Right forelimb (tissue), 1 donor: ENCODE data around the gene LARGE1.
"Not testable (repeated sequence)": the region's sequence is repeated elsewhere in the genome, so short reads cannot be mapped to it uniquely, and the experiment has no call there.

Experiments
- DNase-seq: peaks from one replicate; pipeline ENCODE4 v3.0.0-alpha.2; 2018

LARGE1 gene

DNA sequence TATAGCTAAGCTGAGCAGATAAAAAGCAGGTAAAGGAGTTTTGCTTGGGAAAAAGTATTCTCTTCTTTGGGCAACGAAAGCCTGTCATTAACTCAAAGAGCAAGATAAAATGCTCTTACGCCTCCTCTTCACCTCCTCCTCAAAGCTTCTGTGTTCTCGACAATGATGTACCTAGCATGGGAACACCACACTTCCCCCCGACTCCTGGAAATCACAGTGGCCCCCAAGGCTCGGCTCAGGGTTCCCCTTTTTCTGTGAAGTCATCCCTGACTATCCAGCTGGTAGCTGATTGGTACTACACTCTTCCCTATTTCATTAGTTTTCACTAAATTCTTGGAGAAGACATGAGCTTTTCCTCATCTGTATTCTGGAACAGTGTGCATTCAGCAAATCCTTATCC lies 336.1 kb downstream of the LARGE1 start:
- DNase-seq, result no peak

DNA sequence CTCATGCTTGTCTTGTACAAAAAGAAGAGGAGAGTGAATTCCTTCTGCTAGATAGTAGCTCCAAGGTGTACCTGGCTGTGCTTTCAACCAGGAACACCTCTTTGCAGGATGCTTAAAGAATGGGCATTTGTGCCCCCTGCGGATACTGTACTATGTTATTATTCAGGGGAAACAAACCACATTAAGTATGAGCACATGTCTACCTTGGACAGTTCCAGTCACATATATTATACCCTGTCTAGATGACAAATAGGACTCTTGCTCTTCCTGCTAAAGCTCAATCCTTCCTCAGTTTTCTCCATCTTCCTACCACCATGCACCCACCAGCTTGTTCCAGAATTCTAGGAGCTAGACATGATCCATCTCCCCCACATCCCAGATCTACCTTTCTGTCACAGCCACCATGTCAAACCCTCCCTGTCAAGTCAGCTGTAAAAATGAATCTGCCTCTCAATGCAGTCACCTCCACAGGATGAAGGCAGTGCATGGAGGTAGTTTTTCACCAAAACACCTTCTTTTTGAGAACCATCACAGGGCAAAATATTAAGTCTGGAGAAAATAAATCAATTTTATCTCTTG lies 337.4 kb downstream of the LARGE1 start:
- no peak for DNase-seq

GRCh38 chr22:33580310-33580709 lies 340.0 kb downstream of the LARGE1 start:
- no peak for DNase-seq

DNA sequence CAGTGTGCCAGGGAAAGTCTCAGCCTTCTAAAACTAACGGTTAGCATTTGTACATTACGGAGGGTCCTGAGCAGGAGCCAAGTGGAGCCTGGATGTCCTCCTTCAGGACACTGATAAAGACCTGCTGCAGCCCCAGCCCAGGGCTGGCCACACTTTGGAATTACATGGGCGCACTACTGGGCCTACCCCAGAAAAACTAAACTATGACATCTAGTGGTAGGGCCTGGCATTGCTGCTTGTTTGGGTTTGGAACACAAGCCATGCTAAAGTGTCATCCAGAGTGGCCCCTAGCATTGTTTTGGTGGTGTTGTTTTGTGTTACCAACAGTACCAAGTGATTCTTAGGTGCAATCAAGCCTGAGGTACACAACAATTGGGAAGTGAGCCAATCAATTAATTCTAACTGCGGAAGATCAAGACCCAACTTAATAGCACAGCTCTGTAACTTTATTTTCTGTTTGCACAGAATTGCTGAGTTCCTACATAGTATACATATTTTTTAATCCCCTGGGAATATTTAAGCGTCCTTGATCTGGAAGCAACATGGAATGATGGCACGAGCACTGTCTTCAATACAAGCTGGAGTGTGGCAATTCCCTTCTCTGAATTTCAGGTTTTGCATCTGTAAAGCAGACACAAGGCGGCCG lies 340.7 kb downstream of the LARGE1 start:
- peak; percentile 56 for DNase-seq

- DNase-seq, result no peak
These were observed 341.5 kb downstream of the LARGE1 start for GRCh38 chr22:33578752-33579151.

- no peak for DNase-seq
These were observed 342.3 kb downstream of the LARGE1 start for GRCh38 chr22:33577862-33578411.

DNA sequence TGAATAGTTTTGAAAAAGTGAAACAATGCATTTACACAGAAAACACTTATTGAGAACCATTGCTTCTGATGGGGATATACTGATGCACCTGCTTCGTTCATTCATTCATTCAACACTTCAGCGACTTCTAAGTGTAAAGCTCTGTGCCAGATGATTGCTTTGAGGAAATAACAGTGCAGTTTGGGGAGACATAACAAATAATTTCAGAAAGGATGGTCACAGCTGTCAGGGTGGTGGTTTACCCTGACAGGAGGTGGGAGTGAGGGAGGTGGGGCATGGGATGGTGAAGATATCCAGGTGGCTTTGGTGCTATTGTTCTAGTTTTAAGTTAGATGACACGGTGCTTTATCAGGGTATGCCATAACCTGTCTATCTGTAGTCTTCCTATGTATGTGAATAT lies 344.1 kb downstream of the LARGE1 start:
- no peak for DNase-seq

- no peak for DNase-seq
These were observed 344.5 kb downstream of the LARGE1 start for GRCh38 chr22:33575771-33576170.

GRCh38 chr22:33575041-33575440 lies 345.2 kb downstream of the LARGE1 start:
- DNase-seq, result no peak

DNA sequence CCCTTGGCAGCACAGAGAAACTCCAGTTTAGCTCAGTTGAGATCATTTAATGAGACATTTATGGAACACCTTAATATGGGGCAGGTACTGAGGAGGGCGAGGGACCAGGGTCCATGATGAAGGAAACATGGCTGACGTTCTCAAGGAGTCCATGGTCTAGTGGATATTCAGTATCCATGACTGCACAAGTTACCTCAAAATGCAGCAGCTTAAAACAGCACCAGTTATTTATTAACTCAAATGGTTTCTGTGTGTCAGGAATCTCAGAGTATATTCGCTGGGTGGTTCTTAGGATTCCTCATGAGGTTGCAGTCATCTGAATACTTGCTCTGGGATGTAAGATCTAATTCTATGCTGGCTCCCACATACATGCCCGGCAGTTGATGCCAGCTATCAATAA lies 346.8 kb downstream of the LARGE1 start:
- DNase-seq, result no peak

- DNase-seq, result no peak
These were observed 348.2 kb downstream of the LARGE1 start for GRCh38 chr22:33572086-33572485.

DNA sequence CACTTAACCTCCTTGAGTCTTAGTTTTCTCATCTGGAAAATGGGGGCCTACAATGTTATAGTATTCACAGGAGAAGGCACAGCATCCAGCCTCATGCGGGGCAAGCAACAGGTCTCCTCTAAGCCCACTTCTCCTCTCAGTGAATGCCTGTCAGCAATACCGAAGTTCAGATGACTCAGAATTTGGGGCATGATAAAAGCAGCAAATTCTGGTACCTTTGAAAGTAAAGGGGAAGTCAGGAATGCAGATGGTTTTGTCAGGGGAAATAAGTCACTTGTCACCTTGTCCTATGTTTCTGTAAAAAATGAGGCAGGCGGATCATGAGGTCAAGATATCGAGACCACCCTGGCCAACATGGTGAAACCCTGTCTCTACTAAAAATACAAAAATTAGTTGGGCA lies 350.2 kb downstream of the LARGE1 start:
- DNase-seq, result no peak

DNA sequence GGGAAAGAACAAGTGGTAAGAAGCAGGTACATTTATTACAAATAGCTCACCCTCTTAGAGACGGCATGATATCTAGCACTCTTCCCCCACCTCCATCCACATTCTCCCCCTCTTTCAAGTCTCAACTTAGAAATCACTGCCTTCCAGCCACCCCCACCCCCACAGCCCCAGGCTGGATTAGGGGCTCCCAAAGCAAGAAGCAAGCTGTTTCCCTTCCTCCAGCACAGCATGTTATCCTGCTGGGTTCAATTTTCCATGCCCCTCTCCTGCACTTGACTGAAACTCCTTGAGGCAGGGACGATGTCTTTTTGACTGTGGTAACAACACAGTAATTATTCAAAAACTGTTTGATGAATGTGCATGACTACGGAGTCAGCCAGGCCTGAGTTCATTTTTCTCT lies 350.7 kb downstream of the LARGE1 start:
- DNase-seq, result no peak

DNA sequence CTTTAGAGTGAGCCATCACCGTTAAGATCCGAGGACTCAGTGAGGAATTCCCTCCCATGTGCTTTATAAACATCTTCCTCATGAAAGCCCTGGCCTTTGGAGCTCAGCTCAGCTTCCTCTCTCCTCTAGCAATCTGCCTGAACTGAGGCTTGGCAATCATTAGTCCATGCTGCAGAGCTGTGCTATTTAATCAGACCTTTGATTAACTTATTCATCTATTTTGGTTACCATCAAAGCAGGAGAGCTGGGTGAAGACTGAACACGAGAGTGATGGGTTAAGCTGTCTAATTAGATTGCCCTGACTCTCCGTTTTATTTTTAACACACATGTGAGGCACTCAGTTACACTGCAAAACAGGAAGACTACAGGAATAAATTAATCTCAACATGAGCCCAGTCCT lies 351.3 kb downstream of the LARGE1 start:
- no peak for DNase-seq

DNA sequence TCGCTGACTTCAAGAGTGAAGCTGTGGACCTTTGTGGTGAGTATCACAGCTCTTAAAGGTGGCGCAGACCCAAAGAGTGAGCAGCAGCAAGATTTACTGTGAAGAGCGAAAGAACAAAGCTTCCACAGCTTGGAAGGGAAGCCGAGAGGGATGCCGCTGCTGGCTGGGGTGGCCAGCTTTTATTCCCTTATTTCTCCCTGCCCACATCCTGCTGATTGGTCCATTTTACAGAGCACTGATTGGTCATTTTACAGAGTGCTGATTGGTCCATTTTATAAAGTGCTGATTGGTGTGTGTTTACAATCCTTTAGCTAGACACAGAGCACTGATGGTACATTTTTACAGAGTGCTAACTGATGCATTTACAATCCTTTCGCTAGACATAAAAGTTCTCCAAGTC lies 353.8 kb downstream of the LARGE1 start:
- DNase-seq, result not testable (repeated sequence)

GRCh38 chr22:33565580-33565995 lies 354.7 kb downstream of the LARGE1 start:
- DNase-seq, result no peak

- DNase-seq, result no peak
These were observed 355.6 kb downstream of the LARGE1 start for GRCh38 chr22:33564683-33565082.

DNA sequence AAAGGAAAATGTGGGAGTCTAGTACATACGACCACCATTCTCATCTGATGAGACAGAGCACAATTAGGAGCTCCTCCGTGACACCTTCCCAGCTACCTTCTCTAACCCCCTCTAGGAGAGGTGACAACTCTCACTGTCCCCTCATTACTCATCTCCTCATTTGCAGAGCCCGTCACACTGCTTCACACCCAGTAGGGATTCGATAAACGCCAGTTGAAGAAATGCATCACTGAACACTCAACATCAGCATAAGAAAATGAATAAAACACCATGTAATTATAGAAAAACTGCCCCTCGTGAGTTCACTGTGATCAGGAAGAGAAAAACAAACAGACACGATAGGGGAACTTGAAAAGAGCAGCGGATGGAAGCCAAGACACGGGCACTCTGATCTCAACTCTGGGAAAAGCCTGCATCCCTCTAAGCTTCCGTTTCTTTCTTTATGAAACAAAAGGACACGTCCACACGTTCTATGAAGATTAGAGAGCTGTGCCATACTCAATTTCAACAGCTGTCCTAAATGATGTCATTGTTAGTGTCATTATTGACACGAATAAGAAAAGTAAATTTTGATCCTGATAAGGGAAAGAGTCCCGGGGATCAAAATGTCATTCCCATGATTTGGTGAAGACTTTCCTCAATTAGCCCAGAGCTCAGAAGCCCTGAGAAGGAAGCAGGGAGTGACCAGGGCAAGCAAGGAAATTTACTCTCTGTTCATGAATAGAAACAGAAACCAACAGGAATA lies 356.9 kb downstream of the LARGE1 start:
- no peak for DNase-seq

DNA sequence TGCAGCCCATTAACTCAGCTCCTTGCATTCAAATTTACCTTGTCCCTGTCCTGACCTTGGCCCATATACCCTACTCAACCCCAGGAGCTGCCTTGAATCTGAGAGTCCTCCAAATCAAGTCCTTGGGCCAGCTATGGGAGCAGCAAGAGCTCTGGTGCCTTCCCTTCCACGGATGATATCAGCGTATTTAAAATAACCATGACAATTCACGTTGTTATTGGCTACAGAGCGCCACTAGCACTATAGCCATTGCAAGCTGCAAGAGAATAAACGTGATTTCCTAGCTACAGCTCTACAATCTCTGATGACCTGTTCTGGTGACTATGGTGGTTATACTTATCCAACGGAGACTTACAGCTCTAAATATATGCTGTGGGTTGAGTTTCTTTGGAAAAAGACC lies 357.8 kb downstream of the LARGE1 start:
- DNase-seq, result no peak

DNA sequence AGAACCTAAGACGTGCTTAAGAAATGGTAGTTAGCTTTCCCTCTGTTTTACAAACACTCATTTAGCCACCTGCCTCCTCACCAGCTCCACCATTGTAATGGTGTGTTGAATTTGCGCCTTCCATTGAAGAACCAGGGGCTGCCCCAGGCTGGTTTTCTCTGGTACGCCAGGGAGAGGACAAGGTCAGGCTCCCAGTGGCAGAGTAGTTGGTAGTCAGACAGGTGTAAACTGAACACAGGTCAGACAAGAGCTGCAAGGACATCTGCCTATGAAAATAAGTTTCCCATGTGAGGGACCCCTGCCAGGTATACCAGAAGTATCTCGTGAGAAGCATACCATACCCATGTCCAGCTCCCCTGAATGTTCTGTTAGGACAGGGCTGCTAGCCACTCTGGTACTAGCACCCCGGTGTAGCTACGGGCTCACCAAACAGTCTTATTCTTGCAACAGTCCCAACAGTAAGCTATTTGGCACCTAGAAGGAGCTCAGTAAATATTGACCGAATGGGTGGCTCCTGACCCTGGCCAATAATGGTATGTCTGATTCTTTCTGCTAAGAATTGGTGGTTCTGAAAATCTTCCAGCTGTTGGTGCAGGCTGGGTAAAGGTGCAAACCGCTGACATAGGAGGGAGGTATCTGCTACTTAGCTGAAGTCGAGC lies 359.0 kb downstream of the LARGE1 start:
- DNase-seq, result no peak

GRCh38 chr22:33557836-33558235 lies 362.4 kb downstream of the LARGE1 start:
- DNase-seq, result no peak

DNA sequence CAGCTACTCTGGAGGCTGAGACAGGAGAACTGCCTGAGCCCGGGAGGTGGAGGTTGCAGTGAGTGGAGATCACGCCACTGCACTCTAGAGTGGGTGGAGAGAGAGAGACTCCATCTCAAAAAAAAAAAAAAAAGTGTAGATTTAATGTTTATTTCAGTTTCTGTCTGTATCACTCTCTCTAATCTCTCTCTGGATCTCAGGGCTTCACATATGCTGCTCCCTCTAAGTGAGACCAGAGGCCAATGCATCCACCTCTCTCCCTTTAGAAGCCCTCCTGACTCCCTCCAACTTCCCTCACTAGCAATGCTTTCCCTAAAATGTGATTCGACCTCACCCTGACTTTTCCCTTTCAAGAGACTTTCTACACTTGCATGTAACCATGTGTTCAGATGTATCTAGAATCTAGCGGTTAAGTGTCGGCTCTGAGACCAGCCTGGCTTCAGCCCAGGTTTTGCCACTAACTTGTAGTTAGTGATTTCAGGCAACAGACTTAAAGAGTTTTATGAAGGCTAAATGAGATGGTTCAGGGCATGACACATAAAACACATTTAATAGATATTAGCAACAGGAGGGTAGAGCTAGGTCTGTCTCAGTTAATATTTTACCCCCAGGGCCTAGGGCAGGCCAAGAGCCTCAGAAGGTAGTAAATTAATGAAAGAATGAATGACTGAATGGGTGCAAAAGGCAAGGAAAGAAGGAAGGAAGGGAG lies 364.3 kb downstream of the LARGE1 start:
- no peak for DNase-seq

- no peak for DNase-seq
These were observed 366.8 kb downstream of the LARGE1 start for GRCh38 chr22:33553493-33553892.
